GM10847 (cell line): ENCODE measurements around the gene TCEA2.

Experiments
- POLR2A ChIP-seq: IDR thresholded peaks from 2 replicates; pipeline ENCODE4 v1.6.1; 2011; ENCODE audit not compliant: insufficient read length; ENCODE audit errors: extremely low read depth

Gene TCEA2

GRCh38 chr20:64032706-64033624 is 30.0 kb upstream of the TCEA2 start:
- TF ChIP-seq POLR2A = no peak

GRCh38 chr20:64033981-64034493 is 29.0 kb upstream of the TCEA2 start:
- TF ChIP-seq POLR2A = no peak

DNA sequence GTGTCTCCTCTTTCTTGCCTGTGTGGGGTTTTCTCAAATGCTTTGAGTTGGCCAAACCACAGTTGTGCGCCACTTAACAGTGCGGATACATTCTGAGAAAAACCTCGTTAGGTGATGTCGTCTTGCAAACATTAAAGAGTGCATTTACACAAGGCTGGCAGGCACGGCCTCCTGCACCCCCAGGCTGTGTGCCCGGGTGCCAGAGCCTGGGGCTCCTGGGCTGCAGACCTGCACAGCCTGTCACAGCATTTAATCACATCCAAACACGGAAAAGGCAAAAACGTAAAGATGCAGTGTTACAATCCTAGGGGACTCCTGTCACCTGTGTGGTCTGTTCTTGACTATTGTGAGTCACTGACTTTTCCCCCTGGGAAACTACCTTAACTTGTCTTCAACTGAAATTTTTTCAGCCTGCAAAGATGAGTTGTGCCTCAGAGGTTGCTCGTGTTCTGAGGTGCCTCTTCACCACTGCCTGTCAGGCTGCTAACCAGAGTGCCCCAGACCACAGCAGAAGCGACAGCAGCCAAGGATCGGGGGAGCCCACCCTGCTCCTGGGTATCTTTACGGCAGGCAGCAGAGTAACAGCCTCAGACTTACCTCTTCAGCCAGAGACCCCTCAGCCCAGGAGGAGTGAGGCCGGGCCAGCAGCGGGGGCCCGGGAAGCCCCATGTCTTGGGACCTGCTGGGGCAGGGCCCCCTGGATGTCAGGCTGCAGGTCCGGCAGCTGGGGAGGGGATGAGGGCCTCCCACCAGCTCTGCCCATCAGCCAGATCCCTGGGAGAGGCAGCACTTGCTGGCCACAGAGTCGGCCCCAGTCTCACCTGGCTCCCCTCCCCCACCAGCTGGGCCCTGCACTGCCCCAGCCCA is 27.7 kb upstream of the TCEA2 start:
- no peak for TF ChIP-seq POLR2A

- no peak for TF ChIP-seq POLR2A
Observed at GRCh38 chr20:64035933-64036345, 27.1 kb upstream of the TCEA2 start, which contains the start of gene C20orf204. TSS of gene C20orf204 (plus strand) at chr20:64036182. CDS start at chr20:64036324, 142 bp downstream.

GRCh38 chr20:64036346-64037198 is 26.4 kb upstream of the TCEA2 start:
- no peak for TF ChIP-seq POLR2A

- no peak for TF ChIP-seq POLR2A
Observed at GRCh38 chr20:64037199-64037497, 25.9 kb upstream of the TCEA2 start.

- TF ChIP-seq POLR2A = no peak
Observed at GRCh38 chr20:64037498-64038213, 25.3 kb upstream of the TCEA2 start.

DNA sequence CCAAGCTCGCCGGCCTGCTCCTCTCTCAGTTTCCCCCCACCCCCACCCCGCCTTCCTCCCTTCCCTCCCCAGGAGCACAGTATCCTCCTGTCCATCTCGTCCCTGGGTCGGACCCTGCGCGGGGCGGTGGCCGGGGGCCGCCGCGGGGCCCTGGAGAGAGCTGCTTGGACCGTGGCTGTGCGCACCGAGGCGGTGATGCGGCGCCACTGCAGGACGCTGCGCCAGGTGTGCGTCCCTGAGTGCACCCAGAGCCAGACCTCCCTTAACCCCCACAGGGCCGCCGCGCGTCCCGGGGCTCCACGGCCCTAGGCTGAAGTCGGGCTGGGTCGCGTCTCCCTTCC is 24.8 kb upstream of the TCEA2 start:
- TF ChIP-seq POLR2A = no peak

DNA sequence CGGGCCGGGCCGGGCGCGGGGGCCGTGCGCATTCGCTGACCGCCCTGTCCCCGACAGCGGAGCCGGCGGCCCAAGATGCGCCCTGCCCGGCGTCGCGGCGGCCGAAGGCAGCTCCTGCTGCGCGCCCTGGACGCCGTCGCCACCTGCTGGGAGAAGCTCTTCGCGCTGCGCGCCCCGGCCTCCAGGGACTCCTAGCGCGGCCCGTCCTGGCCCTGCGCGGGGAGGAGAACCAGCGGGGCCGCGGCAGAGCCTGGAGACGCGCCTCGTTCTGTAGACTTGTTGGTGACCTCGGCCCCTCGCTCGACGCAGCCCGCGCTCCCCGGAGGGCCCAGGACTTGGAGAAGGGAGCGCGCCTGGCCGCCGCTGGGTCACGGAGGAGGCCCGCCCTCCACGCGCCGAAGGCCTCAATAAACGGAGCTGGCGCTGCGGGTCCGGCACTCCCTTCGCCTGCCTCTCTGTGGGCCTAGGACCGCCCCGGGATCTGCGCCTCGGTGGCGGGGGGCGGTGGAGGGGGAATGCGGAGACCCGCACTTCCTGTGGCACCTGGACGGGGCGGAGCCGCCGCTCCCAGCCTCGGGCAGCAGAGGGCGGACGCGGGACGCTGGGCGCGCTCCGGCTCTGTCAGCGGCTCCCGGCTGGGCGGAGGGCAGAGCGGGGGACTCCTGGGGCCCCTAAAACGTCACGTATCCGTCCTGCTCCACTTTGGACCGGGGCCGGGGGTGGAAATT is 24.3 kb upstream of the TCEA2 start:
- TF ChIP-seq POLR2A = no peak

GRCh38 chr20:64039293-64040160 is 23.5 kb upstream of the TCEA2 start:
- no peak for TF ChIP-seq POLR2A

DNA sequence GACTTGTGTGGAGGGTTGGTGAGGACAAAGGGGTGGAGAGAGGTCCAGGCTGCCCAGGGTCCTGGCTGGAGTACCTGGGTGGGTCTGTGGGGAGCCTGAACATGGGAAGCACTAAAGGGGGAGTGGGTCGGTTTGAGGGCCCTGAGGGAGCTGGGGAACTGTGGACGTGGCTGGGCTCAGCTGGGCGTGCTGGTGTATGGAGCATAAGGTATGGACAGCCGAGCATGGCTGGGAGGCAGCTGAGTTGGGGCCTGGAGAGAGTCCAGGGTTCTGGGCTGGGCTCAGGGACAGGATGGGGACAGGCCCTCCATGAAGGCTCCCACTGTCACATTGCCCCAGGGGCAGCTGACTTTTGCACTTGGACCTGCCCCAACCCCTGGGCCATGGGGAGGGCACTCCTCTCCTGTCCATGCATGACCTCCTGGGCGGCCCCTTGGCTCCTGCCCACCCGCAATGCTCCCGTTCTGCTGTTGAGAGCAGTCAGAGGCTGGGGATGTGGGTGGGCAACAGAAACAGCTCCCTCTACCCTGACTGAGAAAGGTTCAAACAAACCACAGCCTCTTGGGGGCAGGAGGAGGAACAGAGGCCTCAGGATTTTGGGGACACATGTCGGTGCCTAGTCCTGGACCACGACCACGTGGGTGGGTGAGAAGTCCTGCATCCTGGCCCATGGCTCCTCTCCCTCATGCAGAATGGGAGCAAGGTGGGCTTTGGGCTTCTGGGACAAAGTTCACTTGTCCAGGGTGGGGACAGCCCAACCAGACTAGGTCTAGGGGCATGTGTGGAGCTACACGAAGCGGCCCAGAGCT is 22.6 kb upstream of the TCEA2 start:
- TF ChIP-seq POLR2A = no peak
